NT2/D1 (cell line): ENCODE measurements around the gene CNN3.
A peak's percentile ranks its signal among the peaks of the same experiment; 100 is the strongest.

Experiments
- DNase-seq: peaks from one replicate; pipeline ENCODE4 v3.0.0-alpha.2; 2011; ENCODE audit warnings: low read depth, low spot score
- H3K27me3 ChIP-seq: 2 replicates; pipeline ENCODE4 v1.6.0; 2011; ENCODE audit warnings: mild to moderate bottlenecking; ENCODE audit not compliant: insufficient read length, insufficient read depth
- H3K36me3 ChIP-seq: 2 replicates; pipeline ENCODE4 v1.6.1; 2011; ENCODE audit warnings: mild to moderate bottlenecking, low read length, mixed read lengths; ENCODE audit not compliant: insufficient read depth, insufficient read length
- H3K4me1 ChIP-seq: 2 replicates; pipeline ENCODE4 v1.5.1; 2011; ENCODE audit not compliant: insufficient read depth, insufficient read length
- H3K4me3 ChIP-seq: 2 replicates; pipeline ENCODE4 v1.5.1; 2011; ENCODE audit warnings: low read depth; ENCODE audit not compliant: insufficient read length
- H3K9ac ChIP-seq: 2 replicates; pipeline ENCODE4 v1.6.0; 2011; ENCODE audit warnings: low read depth; ENCODE audit not compliant: insufficient read length
- H3K9me3 ChIP-seq: 2 replicates; pipeline ENCODE4 v1.5.1; 2011; ENCODE audit warnings: mild to moderate bottlenecking, low read length; ENCODE audit not compliant: insufficient read depth
- SUZ12 ChIP-seq: IDR thresholded peaks from 2 replicates; pipeline ENCODE4 v1.6.1; 2011; ENCODE audit not compliant: insufficient read length, insufficient read depth; ENCODE audit errors: extremely low read depth
- YY1 ChIP-seq: IDR thresholded peaks from 2 replicates; pipeline ENCODE4 v1.6.1; 2011; ENCODE audit not compliant: insufficient read length, insufficient read depth
- ZNF274 ChIP-seq: IDR thresholded peaks from 2 replicates; pipeline ENCODE4 v1.6.1; 2011; ENCODE audit warnings: mild to moderate bottlenecking, low read depth, low read length

The CNN3 gene

DNA sequence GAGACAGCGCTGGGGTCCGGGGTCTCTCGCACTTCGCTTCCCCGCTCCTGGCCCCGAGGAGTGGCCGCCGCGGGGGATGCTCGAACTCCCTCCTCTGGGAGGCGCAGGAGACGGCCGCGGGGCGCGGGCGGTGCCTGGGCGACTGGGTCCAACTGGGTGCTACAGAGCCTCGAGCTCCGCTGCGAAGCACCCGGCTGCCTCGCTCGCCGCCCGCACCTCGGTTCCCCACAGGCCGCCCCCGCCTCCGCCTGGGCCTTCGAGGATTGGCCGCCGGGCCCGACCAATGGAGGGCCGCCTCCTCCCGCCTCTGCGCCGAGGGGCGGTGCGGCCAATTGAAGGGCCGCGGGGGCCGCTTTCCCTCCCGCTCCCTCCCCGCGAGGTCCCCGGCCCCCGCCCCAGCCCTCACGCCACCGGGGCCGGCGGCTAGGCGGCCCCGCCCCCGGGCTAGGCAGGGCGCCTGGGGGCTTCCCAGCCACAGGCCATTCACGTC lies at the start of gene CNN3:
Gene CNN3 (minus strand): TSS at position 196 of the 490 bp plus-strand sequence. CDS start 216 bp downstream, outside the sequence.
- H3K4me1 ChIP-seq, result peaks cover 3% of the 10 kb centered on the region
- peak within 1 kb of the TSS; percentile 89 for H3K4me3 ChIP-seq
- DNase-seq, result peak; percentile 89
- peaks cover 33% of the 10 kb centered on the region for H3K36me3 ChIP-seq
- H3K9ac ChIP-seq, result peak within 1 kb of the TSS; percentile 98
- H3K9me3 ChIP-seq, result no peaks in the 10 kb centered on the region
- TF ChIP-seq YY1 (no peak), SUZ12 (no peak), ZNF274 (no peak)
- no peaks in the 10 kb centered on the region for H3K27me3 ChIP-seq

DNA sequence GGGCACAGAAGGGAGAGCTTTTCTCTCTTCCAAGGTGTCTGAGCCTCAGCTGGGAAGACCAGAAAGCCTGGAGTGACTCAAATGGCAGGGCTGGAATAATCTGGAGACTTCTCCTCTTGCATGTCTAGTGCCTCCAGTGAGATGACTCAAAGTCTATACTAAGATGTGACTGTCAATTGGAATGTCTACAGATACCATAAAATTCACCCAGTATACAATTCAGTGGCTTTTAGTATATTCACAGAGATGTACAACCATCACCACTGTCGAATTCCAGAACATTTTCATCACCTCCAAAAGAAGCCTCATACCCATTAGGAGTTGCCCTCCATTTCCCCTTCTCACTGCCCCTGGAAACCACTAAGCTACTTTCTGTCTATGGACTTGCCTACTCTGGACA lies 47.9 kb upstream of the CNN3 start:
- no peak overlapping the region for H3K9ac ChIP-seq
- TF ChIP-seq YY1 (no peak), ZNF274 (no peak), SUZ12 (no peak)
- H3K4me3 ChIP-seq, result no peak overlapping the region
- H3K27me3 ChIP-seq, result no peaks in the 10 kb centered on the region
- no peaks in the 10 kb centered on the region for H3K36me3 ChIP-seq
- no peaks in the 10 kb centered on the region for H3K9me3 ChIP-seq
- no peak for DNase-seq
- no peaks in the 10 kb centered on the region for H3K4me1 ChIP-seq

- H3K9me3 ChIP-seq, result no peaks in the 10 kb centered on the region
- H3K4me3 ChIP-seq, result no peak overlapping the region
- H3K4me1 ChIP-seq, result no peaks in the 10 kb centered on the region
- TF ChIP-seq SUZ12, result no peak
- no peak for TF ChIP-seq YY1
- TF ChIP-seq ZNF274, result no peak
- H3K27me3 ChIP-seq, result no peaks in the 10 kb centered on the region
- H3K36me3 ChIP-seq, result no peaks in the 10 kb centered on the region
- H3K9ac ChIP-seq, result no peak overlapping the region
- DNase-seq, result no peak
These were observed 47.3 kb upstream of the CNN3 start for GRCh38 chr1:94974241-94974640.

DNA sequence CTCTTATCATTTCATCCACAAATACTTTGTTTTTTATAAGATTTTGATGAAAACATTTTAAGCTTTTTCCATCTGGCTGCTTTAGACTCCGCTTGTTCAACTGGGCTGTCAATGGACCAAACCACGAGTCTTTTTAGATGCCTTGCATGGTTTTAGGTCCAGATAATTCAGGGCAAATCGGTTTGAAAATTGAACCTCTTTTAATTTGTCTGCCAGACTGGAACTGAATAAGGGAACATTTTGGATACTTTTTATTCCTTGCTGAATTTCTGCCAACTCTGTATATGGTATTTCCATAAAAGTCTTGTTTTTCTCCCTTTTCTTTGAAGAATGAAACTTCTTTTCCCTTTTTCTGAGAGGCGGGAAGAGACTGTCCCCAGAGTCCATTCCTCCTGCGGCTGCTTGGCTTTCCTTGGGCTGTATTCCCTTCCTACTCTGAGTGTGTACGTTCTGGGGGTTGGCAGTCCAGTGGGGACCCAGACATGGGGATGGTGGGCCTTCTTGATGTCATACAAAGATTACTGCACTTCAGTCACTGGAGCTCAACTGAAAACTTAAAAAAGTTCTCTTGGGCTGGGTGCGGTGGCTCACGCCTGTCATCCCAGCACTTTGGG lies 46.5 kb upstream of the CNN3 start:
- H3K4me1 ChIP-seq, result no peaks in the 10 kb centered on the region
- no peaks in the 10 kb centered on the region for H3K9me3 ChIP-seq
- DNase-seq, result no peak
- TF ChIP-seq YY1 (no peak), SUZ12 (no peak), ZNF274 (no peak)
- no peak overlapping the region for H3K9ac ChIP-seq
- H3K4me3 ChIP-seq, result no peak overlapping the region
- H3K36me3 ChIP-seq, result no peaks in the 10 kb centered on the region
- no peaks in the 10 kb centered on the region for H3K27me3 ChIP-seq

DNA sequence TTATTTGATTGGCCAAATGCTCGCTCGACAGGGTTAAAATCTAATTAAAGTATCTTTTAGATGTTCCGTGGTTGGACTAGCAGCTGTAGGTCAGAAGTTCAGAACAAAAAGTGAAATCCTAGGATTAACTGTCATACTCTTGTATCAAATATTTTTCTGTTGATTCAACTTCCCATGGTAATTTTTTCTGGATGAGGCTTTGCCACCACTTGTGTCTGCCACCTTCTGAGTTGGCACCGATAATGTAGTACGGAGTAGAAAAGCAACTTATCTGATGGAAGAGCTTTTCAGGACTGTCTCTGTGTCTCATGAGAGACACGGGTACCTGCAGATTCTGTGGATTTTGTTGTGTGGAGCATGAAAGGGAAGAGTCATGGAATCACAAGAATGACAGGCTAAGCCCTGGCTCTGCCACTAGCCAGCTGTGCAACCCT lies 44.6 kb upstream of the CNN3 start:
- DNase-seq, result no peak
- no peaks in the 10 kb centered on the region for H3K27me3 ChIP-seq
- no peaks in the 10 kb centered on the region for H3K36me3 ChIP-seq
- H3K9me3 ChIP-seq, result no peaks in the 10 kb centered on the region
- H3K4me3 ChIP-seq, result no peak overlapping the region
- no peaks in the 10 kb centered on the region for H3K4me1 ChIP-seq
- H3K9ac ChIP-seq, result no peak overlapping the region
- no peak for TF ChIP-seq YY1
- no peak for TF ChIP-seq ZNF274
- TF ChIP-seq SUZ12, result no peak

DNA sequence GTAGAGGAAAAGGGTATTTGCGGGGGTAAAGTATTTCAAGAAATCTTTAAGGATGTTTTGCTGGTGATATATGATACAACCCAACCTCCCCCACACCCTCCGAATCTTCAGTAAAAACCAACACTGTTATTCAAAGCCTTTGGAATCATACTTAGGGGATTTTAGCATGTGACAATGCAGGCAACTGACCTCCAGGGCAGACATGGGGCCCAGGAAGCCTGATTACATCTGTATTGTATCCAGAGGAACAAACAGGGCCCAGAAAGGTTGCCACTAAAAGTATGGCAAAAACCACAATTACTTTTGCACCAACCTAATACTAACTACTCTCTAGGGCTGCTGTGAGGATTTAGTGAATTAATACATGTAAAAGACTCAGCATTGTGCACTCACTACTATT lies 43.9 kb upstream of the CNN3 start:
- H3K4me1 ChIP-seq, result no peaks in the 10 kb centered on the region
- no peaks in the 10 kb centered on the region for H3K27me3 ChIP-seq
- H3K36me3 ChIP-seq, result no peaks in the 10 kb centered on the region
- H3K4me3 ChIP-seq, result no peak overlapping the region
- no peak for DNase-seq
- no peaks in the 10 kb centered on the region for H3K9me3 ChIP-seq
- TF ChIP-seq YY1, result no peak
- TF ChIP-seq SUZ12, result no peak
- TF ChIP-seq ZNF274, result no peak
- no peak overlapping the region for H3K9ac ChIP-seq

DNA sequence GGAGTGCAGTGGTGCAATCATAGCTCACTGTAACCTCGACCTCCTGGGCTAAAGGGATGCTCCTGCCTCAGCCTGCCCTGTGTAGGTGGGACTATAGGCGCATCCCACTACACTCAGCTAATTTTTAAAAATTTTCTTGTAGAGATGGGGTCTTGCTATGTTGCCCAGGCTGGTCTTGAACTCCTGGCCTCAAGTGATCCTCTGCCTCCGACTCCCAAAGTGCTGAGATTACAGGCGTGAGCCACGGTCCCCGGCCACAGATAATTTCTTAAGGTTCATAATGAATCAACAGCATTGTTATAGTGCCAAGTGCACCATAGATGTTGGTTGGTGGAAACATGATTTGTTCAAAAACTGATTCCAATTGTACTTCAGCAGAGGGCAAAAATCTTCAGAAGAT lies 42.2 kb upstream of the CNN3 start:
- Histone ChIP-seq H3K9ac (no peak overlapping the region), H3K4me1 (no peaks in the 10 kb centered on the region), H3K4me3 (no peak overlapping the region), H3K27me3 (no peaks in the 10 kb centered on the region), H3K9me3 (no peaks in the 10 kb centered on the region), H3K36me3 (no peaks in the 10 kb centered on the region)
- DNase-seq, result no peak
- TF ChIP-seq SUZ12 (no peak), YY1 (no peak), ZNF274 (no peak)

DNA sequence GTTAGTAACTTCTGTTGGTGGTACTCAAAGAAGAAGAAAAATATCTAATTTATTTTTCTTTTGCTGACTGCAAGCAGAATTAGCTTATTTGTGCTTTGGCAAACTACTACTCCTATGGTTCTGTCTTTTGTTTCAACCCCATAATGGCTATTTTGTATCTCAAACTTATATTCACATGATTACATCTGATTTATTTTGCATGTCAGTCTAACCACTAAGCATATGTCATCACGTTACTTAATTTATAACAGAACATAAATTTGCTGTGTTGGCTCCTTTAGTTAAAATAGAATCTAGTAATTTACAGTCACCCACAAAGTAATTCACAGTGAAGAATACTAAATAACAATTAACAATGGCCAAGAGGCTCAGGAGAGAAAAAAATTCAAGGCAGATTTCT lies 39.1 kb upstream of the CNN3 start:
- Histone ChIP-seq H3K27me3 (no peaks in the 10 kb centered on the region), H3K36me3 (no peaks in the 10 kb centered on the region), H3K4me1 (no peaks in the 10 kb centered on the region), H3K9ac (no peak overlapping the region), H3K4me3 (no peak overlapping the region), H3K9me3 (no peaks in the 10 kb centered on the region)
- no peak for DNase-seq
- TF ChIP-seq SUZ12 (no peak), YY1 (no peak), ZNF274 (no peak)
